Fibroblast of lung (primary cell): Measurements from ENCODE around the gene ENPP7. TPM values are rescaled to one million over a fixed set of nuclear protein-coding genes. Genes with fewer than 3 reads are reported as not detected.

Experiments used
- DNase-seq, 2 donors: peaks; one replicate each; pipeline versions ENCODE4 v3.0.0 to v3.0.0-alpha.2; 2010; ENCODE audit warnings: low read depth in 2 of 2
- H2AFZ ChIP-seq: 2 replicates; pipeline ENCODE4 v1.5.1; 2012; ENCODE audit warnings: low read length, control low read depth, inconsistent platforms
- H3K27ac ChIP-seq: 2 replicates; pipeline ENCODE4 v1.5.1; 2011; ENCODE audit warnings: low read length, control low read depth; ENCODE audit not compliant: insufficient read depth
- H3K27me3 ChIP-seq: 2 replicates; pipeline ENCODE4 v1.5.1; 2011; ENCODE audit warnings: mild to moderate bottlenecking, low read length; ENCODE audit not compliant: control insufficient read depth, insufficient read depth
- H3K36me3 ChIP-seq: 2 replicates; pipeline ENCODE4 v1.5.1; 2011; ENCODE audit warnings: low read length; ENCODE audit not compliant: control insufficient read depth, insufficient read depth
- H3K4me1 ChIP-seq: 2 replicates; pipeline ENCODE4 v1.5.1; 2011; ENCODE audit warnings: low read length; ENCODE audit not compliant: control insufficient read depth, insufficient read depth; ENCODE audit errors: extremely low read depth
- H3K4me2 ChIP-seq: 2 replicates; pipeline ENCODE4 v1.5.1; 2011; ENCODE audit warnings: low read length, control low read depth; ENCODE audit not compliant: insufficient read depth; ENCODE audit errors: extremely low read depth
- H3K4me3 ChIP-seq, 4 experiments: fragments of 200-600 bp in 1 of 4; sonication (generic) in 1 of 4; replicated peaks in 1 of 4; 2 replicates each; pipeline ENCODE4 v1.5.1; 2011 to 2016; ENCODE audit warnings: low read length in 4 of 4, low read depth in 3 of 4, mild to moderate bottlenecking in 3 of 4, control low read depth in 2 of 4, inconsistent platforms in 1 of 4, mixed read lengths in 1 of 4; ENCODE audit not compliant: insufficient read depth in 1 of 4; ENCODE audit errors: control extremely low read depth in 1 of 4
- H3K79me2 ChIP-seq: 2 replicates; pipeline ENCODE4 v1.5.1; 2012; ENCODE audit warnings: mild to moderate bottlenecking, low read length, inconsistent platforms; ENCODE audit not compliant: control insufficient read depth, insufficient read depth
- H3K9ac ChIP-seq: 2 replicates; pipeline ENCODE4 v1.5.1; 2011; ENCODE audit warnings: mild to moderate bottlenecking, low read length, control low read depth; ENCODE audit not compliant: insufficient read depth
- H3K9me3 ChIP-seq: 2 replicates; pipeline ENCODE4 v1.5.1; 2012; ENCODE audit warnings: low read depth, low read length; ENCODE audit not compliant: control insufficient read depth, insufficient read depth
- H4K20me1 ChIP-seq: 2 replicates; pipeline ENCODE4 v1.5.1; 2011; ENCODE audit warnings: low read length; ENCODE audit not compliant: control insufficient read depth, insufficient read depth; ENCODE audit errors: extremely low read depth
- CTCF ChIP-seq, 2 donors: IDR thresholded peaks in 1 of 2; conservative IDR thresholded peaks in 1 of 2; 1 replicate in 1 of 2; 2 replicates in 1 of 2; pipeline ENCODE4 v1.5.1; 2011 to 2012; ENCODE audit warnings: low read length in 2 of 2, control low read depth in 1 of 2, inconsistent platforms in 1 of 2, low read depth in 1 of 2, mild to moderate bottlenecking in 1 of 2
- EZH2 ChIP-seq: IDR thresholded peaks from 2 replicates; pipeline ENCODE4 v1.5.1; 2012; ENCODE audit warnings: low read length, control low read depth, mild to moderate bottlenecking; ENCODE audit errors: missing control alignments
- polyA plus RNA-seq, 2 donors: library from polyadenylated mRNA; depleted of rRNA in 1 of 2; stranded (reverse) in 1 of 2; unstranded in 1 of 2; fragments of >200 nt; gene quantifications; 2 replicates each; pipeline ENCODE4 v1.2.1, GENCODE V29; 2011 to 2012; ENCODE audit warnings: missing spikeins in 1 of 2
- total RNA-seq: library from RNA; depleted of rRNA; stranded (reverse); fragments of >200 nt; gene quantifications from 2 replicates; pipeline ENCODE4 v1.2.1, GENCODE V29; 2014

Gene ENPP7
- total and polyA plus RNA-seq, 2 donors (not counting 1 experiment from before 2014, with no cell fraction given) = not detected

DNA sequence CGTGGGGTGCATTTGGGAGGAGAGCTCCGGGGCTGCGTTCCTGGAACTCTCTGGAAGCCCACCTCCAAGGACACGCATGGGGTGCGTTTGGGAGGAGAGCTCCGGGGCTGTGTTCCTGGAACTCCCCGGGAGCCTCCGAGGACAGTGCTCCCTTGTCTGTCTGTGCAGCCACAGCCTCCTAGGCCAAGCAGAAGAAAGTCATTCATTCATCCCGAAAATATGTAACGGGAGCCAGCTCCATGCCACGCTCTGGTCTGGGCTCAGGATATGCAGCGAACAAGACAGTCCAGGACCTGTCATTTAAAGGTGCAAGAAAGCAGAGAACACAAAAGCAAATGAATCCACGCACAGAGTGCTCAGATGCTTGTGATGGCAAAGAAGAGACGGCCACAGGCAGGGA lies 7.9 kb downstream of the ENPP7 start:
- no peak overlapping the region for H3K4me3 ChIP-seq
- no peak for DNase-seq
- H3K9me3 ChIP-seq = no peaks in the 10 kb centered on the region
- H3K4me2 ChIP-seq = no peak overlapping the region
- no peaks in the 10 kb centered on the region for H3K4me1 ChIP-seq
- no peak overlapping the region for H3K27ac ChIP-seq
- H3K36me3 ChIP-seq = no peaks in the 10 kb centered on the region
- no peak overlapping the region for H3K9ac ChIP-seq
- H4K20me1 ChIP-seq = no peaks in the 10 kb centered on the region
- TF ChIP-seq EZH2 = no peak
- TF ChIP-seq CTCF (conservative IDR thresholded peaks at IDR 0.05 in 1 of 2, IDR thresholded peaks at IDR 0.05 in 1 of 2; ENCODE audit: low read depth in 1 of 2, low read length in 2 of 2) = no peak
- peaks cover 3% of the 10 kb centered on the region for H3K27me3 ChIP-seq
- no peak overlapping the region for H2AFZ ChIP-seq
- no peaks in the 10 kb centered on the region for H3K79me2 ChIP-seq

GRCh38 chr17:79739148-79740062 lies 8.7 kb downstream of the ENPP7 start:
- H3K27me3 ChIP-seq = peaks cover 3% of the 10 kb centered on the region
- no peak overlapping the region for H3K9ac ChIP-seq
- H3K4me1 ChIP-seq = no peaks in the 10 kb centered on the region
- no peaks in the 10 kb centered on the region for H3K79me2 ChIP-seq
- H4K20me1 ChIP-seq = no peaks in the 10 kb centered on the region
- no peak overlapping the region for H2AFZ ChIP-seq
- no peak overlapping the region for H3K4me2 ChIP-seq
- H3K36me3 ChIP-seq = no peaks in the 10 kb centered on the region
- TF ChIP-seq CTCF (conservative IDR thresholded peaks at IDR 0.05 in 1 of 2, IDR thresholded peaks at IDR 0.05 in 1 of 2; ENCODE audit: low read depth in 1 of 2, low read length in 2 of 2) (no peak), EZH2 (no peak)
- no peaks in the 10 kb centered on the region for H3K9me3 ChIP-seq
- peak in 1 of 2 donors; percentile 48 for DNase-seq
- H3K27ac ChIP-seq = no peak overlapping the region
- H3K4me3 ChIP-seq = no peak overlapping the region

DNA sequence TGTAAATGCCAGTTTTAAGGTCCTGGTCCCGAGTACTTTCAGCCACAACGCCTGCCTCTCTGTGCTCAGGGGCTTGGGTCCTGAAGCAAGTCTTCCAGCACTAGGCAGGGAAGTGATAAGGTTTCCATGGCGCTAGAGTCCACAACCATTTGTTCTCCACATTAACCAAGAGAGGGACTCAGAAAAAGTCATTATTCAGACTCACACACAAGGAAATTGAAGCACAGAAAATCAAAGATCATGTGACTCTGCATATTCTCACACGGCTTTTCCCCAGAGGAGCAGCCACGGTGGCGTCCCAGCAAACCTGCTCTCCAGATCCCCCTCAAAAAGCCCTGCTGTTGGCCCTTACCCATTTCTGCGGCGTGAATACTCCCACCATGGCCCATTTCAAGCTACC lies 9.7 kb downstream of the ENPP7 start:
- Histone ChIP-seq H3K9me3 (no peaks in the 10 kb centered on the region), H2AFZ (no peak overlapping the region), H3K9ac (no peak overlapping the region), H3K4me2 (no peak overlapping the region), H3K27me3 (peaks cover 5% of the 10 kb centered on the region), H3K4me1 (no peaks in the 10 kb centered on the region), H4K20me1 (no peaks in the 10 kb centered on the region), H3K27ac (no peak overlapping the region), H3K4me3 (no peak overlapping the region), H3K79me2 (no peaks in the 10 kb centered on the region), H3K36me3 (no peaks in the 10 kb centered on the region)
- peak in 1 of 2 donors; percentile 19 for DNase-seq
- TF ChIP-seq CTCF (conservative IDR thresholded peaks at IDR 0.05 in 1 of 2, IDR thresholded peaks at IDR 0.05 in 1 of 2; ENCODE audit: low read depth in 1 of 2, low read length in 2 of 2) = no peak
- no peak for TF ChIP-seq EZH2
